MG63 (cell line): ENCODE results near the gene ZDHHC3. TPM values are rescaled to one million over a fixed set of nuclear protein-coding genes. Genes with fewer than 3 reads are reported as not detected.
"Not testable (repeated sequence)": the region's sequence is repeated elsewhere in the genome, so short reads cannot be mapped to it uniquely, and the experiment has no call there.

Experiments used
- DNase-seq: peaks from one replicate; pipeline ENCODE4 v3.0.0-alpha.2; 2020
- H3K27me3 ChIP-seq: fragments of 250-450 bp; sonication (Bioruptor Pico); 2 replicates; pipeline ENCODE4 v1.5.1; 2020; ENCODE audit warnings: mild to moderate bottlenecking, moderate library complexity
- H3K36me3 ChIP-seq: fragments of 250-450 bp; sonication (Bioruptor Pico); 2 replicates; pipeline ENCODE4 v1.5.1; 2020; ENCODE audit warnings: mild to moderate bottlenecking, moderate library complexity
- H3K4me3 ChIP-seq: fragments of 250-450 bp; sonication (Bioruptor Pico); 2 replicates; pipeline ENCODE4 v1.5.1; 2020; ENCODE audit warnings: mild to moderate bottlenecking, moderate library complexity
- H3K9me3 ChIP-seq: fragments of 250-450 bp; sonication (Bioruptor Pico); 2 replicates; pipeline ENCODE4 v1.5.1; 2020; ENCODE audit warnings: mild to moderate bottlenecking, moderate library complexity
- total RNA-seq: library from RNA; depleted of rRNA; stranded (reverse); fragments of >200 nt; shearing (Covaris generic); gene quantifications from 2 replicates; pipeline ENCODE4 v1.2.3, GENCODE V29; 2014; ENCODE audit warnings: low replicate concordance

The ZDHHC3 gene
- total RNA-seq, 1 experiment from 2014 or later: 28.5 TPM

DNA sequence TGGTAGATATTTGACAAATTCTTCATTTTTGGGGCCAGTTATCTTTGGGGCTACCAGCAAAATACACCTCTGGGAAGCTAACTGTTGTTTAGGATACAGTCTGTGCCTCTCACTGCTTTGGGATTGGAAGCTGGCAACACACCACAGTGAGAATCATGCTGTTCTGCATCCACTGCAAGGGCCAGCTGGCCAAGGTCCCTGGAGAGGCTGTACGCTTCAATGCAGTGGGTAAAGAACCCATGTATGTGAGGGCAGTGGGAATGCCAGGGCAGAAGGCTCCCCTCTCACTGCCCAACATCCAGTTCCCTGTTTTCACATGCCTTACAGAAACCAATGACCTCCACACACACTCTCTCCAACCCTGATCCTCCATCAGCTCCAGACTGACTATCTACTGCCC, 20.1 kb downstream of the ZDHHC3 start:
- no peaks in the 10 kb centered on the region for H3K36me3 ChIP-seq
- H3K4me3 ChIP-seq: no peak overlapping the region
- H3K27me3 ChIP-seq: no peaks in the 10 kb centered on the region
- H3K9me3 ChIP-seq: no peaks in the 10 kb centered on the region
- peak; percentile 15 for DNase-seq

DNA sequence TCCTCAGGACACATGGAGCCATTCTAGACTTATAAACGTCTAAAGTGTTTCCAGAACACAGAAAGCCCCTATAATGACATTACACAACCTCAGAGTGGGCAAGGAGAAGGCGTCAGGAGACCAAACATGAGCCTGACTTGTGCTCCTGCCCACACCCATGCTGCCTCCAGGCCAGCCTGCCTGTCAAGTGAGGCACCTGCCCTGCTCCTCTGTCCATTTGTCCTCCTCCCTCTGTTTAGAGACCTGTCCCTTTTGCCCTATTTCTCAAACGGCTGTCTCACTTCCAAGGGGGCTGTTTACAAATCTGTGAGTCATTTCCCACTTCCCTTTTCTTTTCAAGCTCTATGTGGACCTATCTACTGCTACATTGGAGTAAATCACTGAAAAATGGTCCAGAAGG, 21.0 kb downstream of the ZDHHC3 start:
- DNase-seq: no peak

DNA sequence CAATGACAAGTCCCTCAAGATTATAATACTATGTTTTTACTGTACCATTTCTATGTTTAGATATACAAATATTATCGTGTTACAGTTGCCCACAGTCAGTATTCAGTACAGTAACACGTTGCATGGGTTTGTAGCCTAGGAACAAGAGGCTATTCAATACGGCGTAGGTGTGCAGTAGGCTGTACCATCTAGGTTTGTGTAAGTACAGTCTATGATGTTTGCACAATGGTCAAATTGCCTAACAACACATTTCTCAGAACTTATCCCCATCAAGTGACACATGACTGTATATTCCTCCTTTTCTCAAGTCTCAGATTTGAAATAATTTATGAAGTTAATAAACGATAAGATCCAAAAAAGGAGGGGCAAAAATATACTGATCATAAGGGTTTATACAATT, 21.7 kb downstream of the ZDHHC3 start:
- Histone ChIP-seq H3K4me3 (no peak overlapping the region), H3K27me3 (no peaks in the 10 kb centered on the region), H3K9me3 (no peaks in the 10 kb centered on the region), H3K36me3 (no peaks in the 10 kb centered on the region)
- DNase-seq: no peak

More for the DNA sequence above, 21.0 kb downstream of the ZDHHC3 start:
- H3K4me3 ChIP-seq: no peak overlapping the region
- H3K27me3 ChIP-seq: no peaks in the 10 kb centered on the region
- H3K36me3 ChIP-seq: no peaks in the 10 kb centered on the region
- H3K9me3 ChIP-seq: no peaks in the 10 kb centered on the region

GRCh38 chr3:44952689-44953088, 23.3 kb downstream of the ZDHHC3 start:
- no peaks in the 10 kb centered on the region for H3K36me3 ChIP-seq
- H3K4me3 ChIP-seq: no peak overlapping the region
- no peak for DNase-seq
- H3K27me3 ChIP-seq: no peaks in the 10 kb centered on the region
- H3K9me3 ChIP-seq: no peaks in the 10 kb centered on the region

DNA sequence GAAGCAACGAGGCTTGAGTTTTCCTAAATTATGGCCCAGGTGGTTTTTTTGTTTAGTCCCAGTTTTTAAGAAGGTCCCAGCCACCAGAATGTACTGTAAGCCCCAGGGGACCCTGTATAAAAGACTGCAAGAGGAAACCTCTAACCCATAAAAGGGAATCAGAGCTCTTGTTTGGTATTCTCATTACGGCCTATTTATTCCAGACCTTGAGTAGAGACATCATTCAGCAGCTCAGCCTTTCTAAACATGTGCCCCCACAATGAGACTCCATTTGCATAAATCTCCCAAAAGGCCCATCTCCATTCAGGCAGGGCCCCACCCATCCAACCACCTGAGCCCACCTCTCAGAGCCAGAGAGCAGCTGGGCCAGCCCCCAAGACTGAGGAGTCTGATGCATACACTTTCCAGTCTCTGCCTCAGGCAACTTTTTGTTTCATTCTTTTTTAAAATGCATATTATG, 25.7 kb downstream of the ZDHHC3 start:
- Histone ChIP-seq H3K36me3 (no peaks in the 10 kb centered on the region), H3K27me3 (no peaks in the 10 kb centered on the region), H3K4me3 (no peak overlapping the region), H3K9me3 (no peaks in the 10 kb centered on the region)
- DNase-seq: no peak

DNA sequence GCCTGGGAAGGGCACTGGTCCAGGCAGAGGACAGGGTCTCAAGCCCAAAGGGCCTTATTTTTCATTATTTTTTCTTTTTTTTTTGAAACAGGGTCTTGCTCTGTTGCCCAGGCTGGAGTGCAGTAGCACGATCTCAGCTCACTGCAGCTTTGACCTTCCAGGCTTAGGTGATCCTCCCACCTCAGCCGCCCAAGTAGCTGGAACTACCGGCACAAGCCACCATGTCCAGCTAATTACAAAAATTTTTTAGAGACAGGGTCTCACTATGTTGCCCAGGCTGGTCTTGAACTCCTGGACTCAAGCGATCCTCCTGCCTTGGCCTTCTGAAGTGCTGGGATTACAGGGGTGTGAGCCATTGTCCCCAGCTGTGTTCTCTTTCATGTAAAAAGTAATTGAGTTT, 26.2 kb downstream of the ZDHHC3 start:
- not testable (repeated sequence) for H3K36me3 ChIP-seq

GRCh38 chr3:44948239-44948638, 27.7 kb downstream of the ZDHHC3 start:
- DNase-seq: no peak
- Histone ChIP-seq H3K4me3 (no peak overlapping the region), H3K36me3 (no peaks in the 10 kb centered on the region), H3K27me3 (no peaks in the 10 kb centered on the region), H3K9me3 (no peaks in the 10 kb centered on the region)

More for the DNA sequence above, 26.2 kb downstream of the ZDHHC3 start:
- DNase-seq, H3K27me3 ChIP-seq, H3K9me3 ChIP-seq, H3K4me3 ChIP-seq: not testable (repeated sequence)

- DNase-seq: no peak
- H3K27me3 ChIP-seq: no peaks in the 10 kb centered on the region
- no peak overlapping the region for H3K4me3 ChIP-seq
- no peaks in the 10 kb centered on the region for H3K36me3 ChIP-seq
- no peaks in the 10 kb centered on the region for H3K9me3 ChIP-seq
These were observed 33.6 kb downstream of the ZDHHC3 start for GRCh38 chr3:44942202-44942921.

- H3K4me3 ChIP-seq: no peak overlapping the region
- DNase-seq: peak; percentile 18
- H3K27me3 ChIP-seq: no peaks in the 10 kb centered on the region
- H3K9me3 ChIP-seq: no peaks in the 10 kb centered on the region
- no peaks in the 10 kb centered on the region for H3K36me3 ChIP-seq
These were observed 36.4 kb downstream of the ZDHHC3 start for GRCh38 chr3:44939581-44940036.

- Histone ChIP-seq H3K4me3 (no peak overlapping the region), H3K36me3 (no peaks in the 10 kb centered on the region), H3K9me3 (no peaks in the 10 kb centered on the region), H3K27me3 (no peaks in the 10 kb centered on the region)
- DNase-seq: no peak
These were observed 42.7 kb downstream of the ZDHHC3 start for GRCh38 chr3:44932986-44933944.

DNA sequence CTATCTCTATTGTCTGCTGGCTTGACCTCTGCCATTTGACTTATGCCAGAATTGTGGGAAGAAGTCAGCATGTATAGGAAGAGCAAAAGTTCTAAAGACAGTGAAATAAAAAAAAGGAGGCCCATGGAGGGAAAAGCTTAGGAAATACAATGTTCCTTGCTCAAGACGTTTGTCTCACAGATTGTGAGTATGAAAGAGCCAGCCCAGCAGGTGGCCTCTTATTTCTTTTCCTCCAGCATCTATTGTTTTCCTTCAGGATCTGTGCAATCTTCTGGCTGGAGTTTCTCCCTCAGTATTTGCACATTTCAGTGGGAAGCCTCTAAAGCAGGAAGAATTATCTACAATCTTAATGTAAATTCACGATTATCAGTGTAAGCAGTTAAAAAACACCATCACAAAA, 43.7 kb downstream of the ZDHHC3 start:
- no peak for DNase-seq
- H3K9me3 ChIP-seq: no peaks in the 10 kb centered on the region
- no peak overlapping the region for H3K4me3 ChIP-seq
- H3K36me3 ChIP-seq: no peaks in the 10 kb centered on the region
- H3K27me3 ChIP-seq: no peaks in the 10 kb centered on the region

DNA sequence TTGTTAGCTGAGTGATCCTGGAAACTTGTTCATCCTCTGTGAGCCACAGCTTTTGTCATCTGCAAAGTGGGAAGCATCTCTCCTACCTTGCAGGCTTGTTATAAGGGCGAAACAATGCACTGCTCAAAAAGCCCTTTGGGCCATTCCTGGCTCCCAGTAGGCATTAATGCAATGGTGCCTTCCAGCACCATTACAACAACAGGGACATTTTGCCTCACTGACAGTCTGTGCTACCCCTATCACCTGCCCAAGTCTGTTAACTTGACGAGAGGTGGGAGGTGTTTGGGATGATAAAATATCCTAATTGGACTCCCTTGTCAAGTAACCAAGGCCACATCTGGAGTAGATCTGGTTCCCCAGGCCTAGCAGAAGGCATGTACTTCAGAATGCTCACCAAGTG, 44.2 kb downstream of the ZDHHC3 start:
- Histone ChIP-seq H3K27me3 (no peaks in the 10 kb centered on the region), H3K9me3 (no peaks in the 10 kb centered on the region), H3K36me3 (no peaks in the 10 kb centered on the region), H3K4me3 (no peak overlapping the region)
- DNase-seq: no peak

GRCh38 chr3:44930911-44931310, 45.1 kb downstream of the ZDHHC3 start:
- Histone ChIP-seq H3K36me3 (no peaks in the 10 kb centered on the region), H3K27me3 (no peaks in the 10 kb centered on the region), H3K9me3 (no peaks in the 10 kb centered on the region), H3K4me3 (no peak overlapping the region)
- DNase-seq: no peak

- no peaks in the 10 kb centered on the region for H3K36me3 ChIP-seq
- DNase-seq: no peak
These were observed 46.2 kb downstream of the ZDHHC3 start for GRCh38 chr3:44929782-44930181.

GRCh38 chr3:44927371-44927770, 48.6 kb downstream of the ZDHHC3 start:
- no peak overlapping the region for H3K4me3 ChIP-seq
- H3K36me3 ChIP-seq: no peaks in the 10 kb centered on the region
- no peaks in the 10 kb centered on the region for H3K27me3 ChIP-seq
- DNase-seq: no peak
- H3K9me3 ChIP-seq: no peaks in the 10 kb centered on the region

More at GRCh38 chr3:44929782-44930181, 46.2 kb downstream of the ZDHHC3 start:
- Histone ChIP-seq H3K27me3 (no peaks in the 10 kb centered on the region), H3K4me3 (no peak overlapping the region), H3K9me3 (no peaks in the 10 kb centered on the region)

GRCh38 chr3:44926921-44927320, 49.1 kb downstream of the ZDHHC3 start:
- no peaks in the 10 kb centered on the region for H3K27me3 ChIP-seq

GRCh38 chr3:44926172-44926571, 49.8 kb downstream of the ZDHHC3 start:
- H3K4me3 ChIP-seq: no peak overlapping the region
- no peaks in the 10 kb centered on the region for H3K27me3 ChIP-seq
- DNase-seq: no peak
- no peaks in the 10 kb centered on the region for H3K9me3 ChIP-seq
- no peaks in the 10 kb centered on the region for H3K36me3 ChIP-seq

More at GRCh38 chr3:44926921-44927320, 49.1 kb downstream of the ZDHHC3 start:
- no peaks in the 10 kb centered on the region for H3K9me3 ChIP-seq
- no peak overlapping the region for H3K4me3 ChIP-seq
- no peaks in the 10 kb centered on the region for H3K36me3 ChIP-seq
- no peak for DNase-seq
